ENCODE data around the gene CTNNBIP1. TPM values are rescaled to one million over a fixed set of nuclear protein-coding genes. Genes with fewer than 3 reads are reported as not detected.

CTNNBIP1 gene
- polyA plus RNA-seq, 5 donors, result 40.7 to 68.2 (median 47.6) TPM

- DNase-seq, result no peak
Observed at GRCh38 chr1:9882296-9882944, 27.6 kb downstream of the CTNNBIP1 start.

GRCh38 chr1:9881838-9882249 is 28.2 kb downstream of the CTNNBIP1 start:
- DNase-seq, result no peak

GRCh38 chr1:9878404-9878803 is 31.7 kb downstream of the CTNNBIP1 start:
- no peak for DNase-seq

- DNase-seq, result no peak
Observed at GRCh38 chr1:9877962-9878361, 32.1 kb downstream of the CTNNBIP1 start.

GRCh38 chr1:9875636-9876000 is 34.5 kb downstream of the CTNNBIP1 start:
- no peak for DNase-seq

- DNase-seq, result peak; percentile 52 to 74
Observed at GRCh38 chr1:9874959-9875635, 35.0 kb downstream of the CTNNBIP1 start.

- no peak for DNase-seq
Observed at GRCh38 chr1:9874412-9874811, 35.7 kb downstream of the CTNNBIP1 start.

GRCh38 chr1:9873992-9874391 is 36.1 kb downstream of the CTNNBIP1 start:
- DNase-seq, result no peak

- no peak for DNase-seq
Observed at GRCh38 chr1:9873385-9873784, 36.7 kb downstream of the CTNNBIP1 start.

- no peak for DNase-seq
Observed at GRCh38 chr1:9872430-9873165, 37.5 kb downstream of the CTNNBIP1 start.

GRCh38 chr1:9871707-9872425 is 38.2 kb downstream of the CTNNBIP1 start:
- no peak for DNase-seq

- no peak for DNase-seq
Observed at GRCh38 chr1:9871021-9871420, 39.0 kb downstream of the CTNNBIP1 start.

GRCh38 chr1:9870572-9870971 is 39.5 kb downstream of the CTNNBIP1 start:
- no peak for DNase-seq

- no peak for DNase-seq
Observed at GRCh38 chr1:9869831-9870251, 40.2 kb downstream of the CTNNBIP1 start.

GRCh38 chr1:9868244-9868590 is 41.9 kb downstream of the CTNNBIP1 start:
- no peak for DNase-seq

GRCh38 chr1:9867408-9868243 is 42.4 kb downstream of the CTNNBIP1 start:
- DNase-seq, result peak; percentile 49 to 74

GRCh38 chr1:9866836-9867235 is 43.2 kb downstream of the CTNNBIP1 start:
- no peak for DNase-seq

GRCh38 chr1:9865724-9866123 is 44.3 kb downstream of the CTNNBIP1 start:
- DNase-seq, result no peak

GRCh38 chr1:9863371-9863770 is 46.7 kb downstream of the CTNNBIP1 start:
- no peak for DNase-seq

- DNase-seq, result no peak
Observed at GRCh38 chr1:9861360-9861759, 48.7 kb downstream of the CTNNBIP1 start.

GRCh38 chr1:9860887-9861286 is 49.2 kb downstream of the CTNNBIP1 start:
- no peak for DNase-seq

Data from right lung (tissue), 5 donors.